T-helper 2 cell treated with Interferon-gamma antibody and Interleukin-4, amounts not matched to agents 100 ng/mL and 5 ng/mL, for 36 hours (primary cell): ENCODE measurements around the gene LRP8. TPM values are rescaled to one million over a fixed set of nuclear protein-coding genes. Genes with fewer than 3 reads are reported as not detected.
"Not testable (repeated sequence)": the region's sequence is repeated elsewhere in the genome, so short reads cannot be mapped to it uniquely, and the experiment has no call there.

Experiments used
- intact Hi-C: fragments of 100-400 bp; cut with micrococcal nuclease; formaldehyde crosslinking; loops from one replicate; pipeline ENCODE4 v1.15.1; 2023
- total RNA-seq: library from RNA; stranded (reverse); gene quantifications from 2 replicates; pipeline ENCODE4 v1.2.3, GENCODE V29; 2022

LRP8 gene
- total RNA-seq, 1 donor from 2014 or later, result 57.9 TPM

GRCh38 chr1:53238197-53239155 lies 89.4 kb downstream of the LRP8 start, which contains the start of gene MAGOH:
MAGOH (minus strand) TSS chr1:53238518; CDS start chr1:53238448, 70 bp downstream.
- intact Hi-C loops, result loop anchor here (1.0 kb wide), 3 partner anchors 18 to 88 kb away; partner anchors contain the start of genes CPT2 and CZIB

- intact Hi-C loops, result loop anchor here (1.0 kb wide), 3 partner anchors 17 to 89 kb away; partner anchors contain the start of genes CPT2 and CZIB
Measured at GRCh38 chr1:53237638-53238037, 90.2 kb downstream of the LRP8 start.

GRCh38 chr1:53220962-53221286 lies 106.9 kb downstream of the LRP8 start:
- intact Hi-C loops, result loop anchor here (1.0 to 5.0 kb wide), 4 partner anchors 17 to 494 kb away; partner anchors contain the start of genes CPT2, MAGOH and ZYG11B

- intact Hi-C loops, result loop anchor here (1.0 to 5.0 kb wide), 4 partner anchors 18 to 493 kb away; partner anchors contain the start of genes CPT2, MAGOH and ZYG11B
Measured at GRCh38 chr1:53220171-53220961, 107.5 kb downstream of the LRP8 start, which contains the start of gene CZIB. CZIB (minus strand) TSS chr1:53220634; CDS start chr1:53220575, 59 bp downstream.

- intact Hi-C loops, result loop anchor here (1.0 to 5.0 kb wide), 4 partner anchors 19 to 492 kb away; partner anchors contain the start of genes CPT2, MAGOH and ZYG11B
Measured at GRCh38 chr1:53219711-53220110, 108.2 kb downstream of the LRP8 start.

GRCh38 chr1:53218201-53218600 lies 109.7 kb downstream of the LRP8 start:
- intact Hi-C loops, result no loop called here

- intact Hi-C loops, result no loop called here
Measured at GRCh38 chr1:53214376-53214940, 113.4 kb downstream of the LRP8 start.

- intact Hi-C loops, result no loop called here
Measured at GRCh38 chr1:53210954-53211353, 116.9 kb downstream of the LRP8 start.

- intact Hi-C loops, result no loop called here
Measured at GRCh38 chr1:53210352-53210751, 117.5 kb downstream of the LRP8 start.

- intact Hi-C loops, result no loop called here
Measured at GRCh38 chr1:53207726-53208125, 120.1 kb downstream of the LRP8 start.

- intact Hi-C loops, result no loop called here
Measured at GRCh38 chr1:53206735-53207379, 121.0 kb downstream of the LRP8 start.

GRCh38 chr1:53206083-53206685 lies 121.7 kb downstream of the LRP8 start:
- intact Hi-C loops, result not testable (repeated sequence)

- intact Hi-C loops, result not testable (repeated sequence)
Measured at GRCh38 chr1:53205496-53205895, 122.4 kb downstream of the LRP8 start.

GRCh38 chr1:53203466-53203865 lies 124.4 kb downstream of the LRP8 start:
- intact Hi-C loops, result no loop called here

GRCh38 chr1:53198241-53198651 lies 129.6 kb downstream of the LRP8 start:
- intact Hi-C loops, result no loop called here

- intact Hi-C loops, result no loop called here
Measured at GRCh38 chr1:53197291-53198200, 130.3 kb downstream of the LRP8 start.

GRCh38 chr1:53196485-53197290 lies 131.2 kb downstream of the LRP8 start, which contains the start of gene CPT2:
CPT2 (plus strand) TSS chr1:53196824; CDS start chr1:53196944, 120 bp downstream.
- intact Hi-C loops, result loop anchor here (1.0 kb wide), 3 partner anchors 24 to 130 kb away; partner anchors contain the start of genes CZIB and MAGOH

GRCh38 chr1:53196017-53196484 lies 131.8 kb downstream of the LRP8 start:
- intact Hi-C loops, result loop anchor here (1.0 kb wide), 3 partner anchors 24 to 130 kb away; partner anchors contain the start of genes CZIB and MAGOH
